GM19438 (cell line): ENCODE results near the gene UBAC2.

Source experiments
- ATAC-seq: cut with Tn5 transposase; IDR thresholded peaks from one replicate; pipeline ENCODE4 v1.9.1; 2021; ENCODE audit warnings: low read depth; ENCODE audit not compliant: unreplicated experiment

The UBAC2 gene

GRCh38 chr13:99305566-99305965 lies 104.9 kb downstream of the UBAC2 start:
- ATAC-seq = no peak

- ATAC-seq = peak; percentile 46
Observed at GRCh38 chr13:99307247-99307646, 106.6 kb downstream of the UBAC2 start, which contains the start of gene GPR183. Gene GPR183 (minus strand): TSS chr13:99307399. CDS start chr13:99296145, 11,254 bp downstream.

- ATAC-seq = peak; percentile 38
Observed at GRCh38 chr13:99307648-99308339, 107.1 kb downstream of the UBAC2 start.

- ATAC-seq = no peak
Observed at GRCh38 chr13:99308471-99309087, 107.9 kb downstream of the UBAC2 start.

GRCh38 chr13:99310382-99311031 lies 109.9 kb downstream of the UBAC2 start:
- no peak for ATAC-seq

GRCh38 chr13:99311137-99311536 lies 110.5 kb downstream of the UBAC2 start:
- no peak for ATAC-seq

GRCh38 chr13:99311748-99312492 lies 111.3 kb downstream of the UBAC2 start:
- no peak for ATAC-seq

GRCh38 chr13:99312493-99312883 lies 111.8 kb downstream of the UBAC2 start:
- peak; percentile 40 for ATAC-seq

GRCh38 chr13:99313501-99313900 lies 112.8 kb downstream of the UBAC2 start:
- ATAC-seq = no peak

GRCh38 chr13:99313941-99314340 lies 113.3 kb downstream of the UBAC2 start:
- no peak for ATAC-seq

GRCh38 chr13:99314640-99315176 lies 114.1 kb downstream of the UBAC2 start:
- no peak for ATAC-seq

GRCh38 chr13:99315186-99315585 lies 114.5 kb downstream of the UBAC2 start:
- no peak for ATAC-seq

- ATAC-seq = no peak
Observed at GRCh38 chr13:99316224-99316623, 115.6 kb downstream of the UBAC2 start.

- ATAC-seq = no peak
Observed at GRCh38 chr13:99316657-99317256, 116.1 kb downstream of the UBAC2 start.

- ATAC-seq = no peak
Observed at GRCh38 chr13:99320693-99321481, 120.2 kb downstream of the UBAC2 start.

GRCh38 chr13:99321709-99322108 lies 121.1 kb downstream of the UBAC2 start:
- ATAC-seq = no peak

GRCh38 chr13:99322297-99323103 lies 121.8 kb downstream of the UBAC2 start:
- ATAC-seq = peak; percentile 60

- no peak for ATAC-seq
Observed at GRCh38 chr13:99323488-99323887, 122.8 kb downstream of the UBAC2 start.

GRCh38 chr13:99326012-99326411 lies 125.4 kb downstream of the UBAC2 start:
- ATAC-seq = no peak
